MM.1S (cell line): ENCODE results near the gene UBASH3A.

ENCODE experiments used
- DNase-seq: peaks from one replicate; pipeline ENCODE4 v3.0.0-alpha.2; 2015
- H2AFZ ChIP-seq: fragments of 300-600 bp; sonication (generic); 2 replicates; pipeline ENCODE4 v1.6.0; 2016; ENCODE audit warnings: antibody characterized with exemption, low read length
- H3F3A ChIP-seq: fragments of 300-600 bp; sonication (generic); 2 replicates; pipeline ENCODE4 v1.6.1; 2016; ENCODE audit warnings: mild to moderate bottlenecking, antibody characterized with exemption, low read length, moderate library complexity, mixed read lengths; ENCODE audit not compliant: insufficient read depth
- H3K27ac ChIP-seq: fragments of 300-600 bp; sonication (generic); 2 replicates; pipeline ENCODE4 v1.5.1; 2016; ENCODE audit warnings: mild to moderate bottlenecking, low read length
- H3K27me3 ChIP-seq: fragments of 300-600 bp; sonication (generic); replicated peaks from 2 replicates; pipeline ENCODE4 v1.6.0; 2016; ENCODE audit warnings: low read length; ENCODE audit not compliant: insufficient read depth
- H3K36me3 ChIP-seq: fragments of 300-600 bp; sonication (generic); replicated peaks from 2 replicates; pipeline ENCODE4 v1.6.1; 2016; ENCODE audit warnings: mild to moderate bottlenecking, low read length, mixed read lengths; ENCODE audit not compliant: insufficient read depth
- H3K4me1 ChIP-seq: fragments of 300-600 bp; sonication (generic); 2 replicates; pipeline ENCODE4 v1.6.1; 2016; ENCODE audit warnings: low read length, mixed read lengths
- H3K4me2 ChIP-seq: fragments of 300-600 bp; sonication (generic); 2 replicates; pipeline ENCODE4 v1.6.0; 2016; ENCODE audit warnings: low read depth, low read length
- H3K4me3 ChIP-seq: fragments of 300-600 bp; sonication (generic); 2 replicates; pipeline ENCODE4 v1.5.1; 2016; ENCODE audit warnings: low read length, mixed read lengths
- H3K79me2 ChIP-seq: fragments of 300-600 bp; sonication (generic); 2 replicates; pipeline ENCODE4 v1.6.1; 2016; ENCODE audit warnings: mixed run types, low read length, mixed read lengths
- H3K9ac ChIP-seq: fragments of 300-600 bp; sonication (generic); 2 replicates; pipeline ENCODE4 v1.6.1; 2016; ENCODE audit warnings: low read length, mixed read lengths
- H3K9me2 ChIP-seq: fragments of 300-600 bp; sonication (generic); replicated peaks from 2 replicates; pipeline ENCODE4 v1.6.1; 2016; ENCODE audit warnings: mild to moderate bottlenecking, low read length, mixed read lengths; ENCODE audit not compliant: insufficient read depth
- H3K9me3 ChIP-seq: fragments of 300-600 bp; sonication (generic); replicated peaks from 2 replicates; pipeline ENCODE4 v1.6.1; 2016; ENCODE audit warnings: mild to moderate bottlenecking, low read length, mixed read lengths; ENCODE audit not compliant: insufficient read depth
- H4K20me1 ChIP-seq: fragments of 300-600 bp; sonication (generic); 2 replicates; pipeline ENCODE4 v1.6.1; 2016; ENCODE audit warnings: mild to moderate bottlenecking, low read length, moderate library complexity, mixed read lengths; ENCODE audit not compliant: insufficient read depth
- CTCF ChIP-seq: fragments of 300-600 bp; sonication (generic); IDR thresholded peaks from 2 replicates; pipeline ENCODE4 v1.5.1; 2016; ENCODE audit warnings: antibody characterized with exemption, low read length, mixed read lengths
- EZH2 ChIP-seq: fragments of 300-600 bp; sonication (generic); optimal IDR thresholded peaks from 2 replicates; pipeline ENCODE3; 2017; ENCODE audit warnings: low read depth, mild to moderate bottlenecking, antibody characterized with exemption, low read length, mixed read lengths
- EZH2phosphoT487 ChIP-seq: fragments of 300-600 bp; sonication (generic); IDR thresholded peaks from 2 replicates; pipeline ENCODE4 v1.6.1; 2018; ENCODE audit warnings: antibody characterized with exemption, low read length

Gene UBASH3A

GRCh38 chr21:42486072-42486471 lies 82.4 kb downstream of the UBASH3A start:
- no peak overlapping the region for H3K4me3 ChIP-seq
- H3K27ac ChIP-seq, result no peak overlapping the region
- H4K20me1 ChIP-seq, result no peaks in the 10 kb centered on the region
- H3K27me3 ChIP-seq, result peaks cover 52% of the 10 kb centered on the region
- H3K4me1 ChIP-seq, result no peaks in the 10 kb centered on the region
- H2AFZ ChIP-seq, result no peak overlapping the region
- H3K9me2 ChIP-seq, result no peaks in the 10 kb centered on the region
- H3K9ac ChIP-seq, result no peak overlapping the region
- H3F3A ChIP-seq, result no peaks in the 10 kb centered on the region
- no peak for DNase-seq
- H3K79me2 ChIP-seq, result no peaks in the 10 kb centered on the region
- TF ChIP-seq EZH2phosphoT487, result no peak
- no peak for TF ChIP-seq EZH2
- no peak for TF ChIP-seq CTCF
- H3K9me3 ChIP-seq, result no peaks in the 10 kb centered on the region
- no peaks in the 10 kb centered on the region for H3K36me3 ChIP-seq
- H3K4me2 ChIP-seq, result no peak overlapping the region

- no peak overlapping the region for H3K4me2 ChIP-seq
- H3K27ac ChIP-seq, result no peak overlapping the region
These were observed 82.8 kb downstream of the UBASH3A start for GRCh38 chr21:42486531-42486930.

GRCh38 chr21:42489006-42489563 lies 85.4 kb downstream of the UBASH3A start:
- Histone ChIP-seq H3K9ac (no peak overlapping the region), H3K27ac (no peak overlapping the region), H3K4me2 (no peak overlapping the region), H3K79me2 (no peaks in the 10 kb centered on the region), H3K9me2 (no peaks in the 10 kb centered on the region), H3K9me3 (no peaks in the 10 kb centered on the region), H3F3A (no peaks in the 10 kb centered on the region), H3K4me1 (no peaks in the 10 kb centered on the region), H3K27me3 (peaks cover 70% of the 10 kb centered on the region), H4K20me1 (no peaks in the 10 kb centered on the region), H2AFZ (no peak overlapping the region), H3K4me3 (no peak overlapping the region), H3K36me3 (no peaks in the 10 kb centered on the region)
- TF ChIP-seq EZH2, result no peak
- no peak for TF ChIP-seq CTCF
- TF ChIP-seq EZH2phosphoT487, result no peak
- DNase-seq, result no peak

More at GRCh38 chr21:42486531-42486930, 82.8 kb downstream of the UBASH3A start:
- H3K27me3 ChIP-seq, result peaks cover 56% of the 10 kb centered on the region
- H3K79me2 ChIP-seq, result no peaks in the 10 kb centered on the region
- H3K4me3 ChIP-seq, result no peak overlapping the region
- no peaks in the 10 kb centered on the region for H3K4me1 ChIP-seq
- H3K9ac ChIP-seq, result no peak overlapping the region
- no peaks in the 10 kb centered on the region for H3F3A ChIP-seq
- no peak overlapping the region for H2AFZ ChIP-seq
- H3K36me3 ChIP-seq, result no peaks in the 10 kb centered on the region
- DNase-seq, result peak; percentile 57
- TF ChIP-seq EZH2 (no peak), CTCF (no peak), EZH2phosphoT487 (no peak)
- H3K9me3 ChIP-seq, result no peaks in the 10 kb centered on the region
- H4K20me1 ChIP-seq, result no peaks in the 10 kb centered on the region
- H3K9me2 ChIP-seq, result no peaks in the 10 kb centered on the region
